Myocyte (in vitro differentiated cells): Measurements from ENCODE around the gene MTRFR. TPM values are rescaled to one million over a fixed set of nuclear protein-coding genes. Genes with fewer than 3 reads are reported as not detected.
A peak's percentile ranks its signal among the peaks of the same experiment; 100 is the strongest.

Experiments
- DNase-seq: peaks from one replicate; pipeline ENCODE4 v3.0.0-alpha.2; 2012; ENCODE audit warnings: low read depth
- total RNA-seq: library from RNA; depleted of rRNA; stranded (reverse); fragments of >200 nt; gene quantifications from 2 replicates; pipeline ENCODE4 v1.2.3, GENCODE V29; 2014

MTRFR gene
- total RNA-seq, 1 donor from 2014 or later, result 8.7 TPM

DNA sequence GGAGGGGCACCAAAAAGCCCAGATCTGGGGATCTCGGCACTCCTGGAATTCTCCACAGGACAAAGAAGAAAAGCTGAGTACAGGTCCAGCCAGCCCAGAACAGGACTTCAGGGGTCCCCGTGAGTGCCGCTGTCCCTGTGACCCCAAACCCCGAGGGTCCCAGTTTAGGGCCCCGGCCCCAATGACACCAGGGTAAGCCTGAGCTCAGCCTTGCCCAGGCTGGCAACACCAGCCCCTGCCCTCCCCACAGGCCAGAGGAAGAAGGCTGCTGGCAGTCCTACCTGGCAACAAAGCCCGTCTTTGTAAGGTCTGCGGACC, 36.6 kb downstream of the MTRFR start:
- DNase-seq, result no peak

- peak; percentile 57 for DNase-seq
Observed at GRCh38 chr12:123270214-123271000, 37.2 kb downstream of the MTRFR start.

DNA sequence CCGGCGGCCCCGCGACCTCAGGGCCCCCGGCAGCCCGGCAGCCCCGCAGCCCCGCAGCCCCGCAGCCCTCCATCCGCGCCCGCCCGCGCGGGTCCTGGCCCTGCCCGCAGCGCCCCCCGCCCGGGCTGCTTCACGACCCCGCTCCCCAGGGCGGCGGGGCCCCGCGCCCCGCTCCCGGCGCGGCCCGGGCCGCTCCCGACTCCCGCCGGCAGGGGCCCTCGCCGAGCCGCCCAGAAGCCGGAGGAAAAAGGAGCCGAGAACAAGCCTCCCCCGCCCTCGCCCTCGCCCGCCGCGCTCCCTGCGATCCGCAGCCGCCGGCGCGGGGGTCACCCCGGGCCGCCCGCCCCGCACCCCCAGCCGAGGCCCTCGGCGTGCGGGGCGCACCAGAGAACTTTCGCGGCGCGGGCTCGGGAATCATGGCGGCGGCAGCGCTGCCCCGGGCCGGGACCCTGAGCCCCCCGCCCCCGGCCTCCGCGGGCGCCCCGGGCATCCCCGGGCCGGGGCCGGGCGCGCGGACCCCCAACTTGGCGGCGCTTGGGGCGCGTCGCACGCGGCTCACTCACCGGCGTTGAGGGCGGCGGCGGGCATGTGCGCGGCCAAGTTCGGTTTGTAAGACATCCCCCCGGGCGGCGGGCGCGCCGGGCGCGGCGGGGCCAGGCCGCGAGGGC, 37.9 kb downstream of the MTRFR start:
- peak; percentile 72 for DNase-seq

DNA sequence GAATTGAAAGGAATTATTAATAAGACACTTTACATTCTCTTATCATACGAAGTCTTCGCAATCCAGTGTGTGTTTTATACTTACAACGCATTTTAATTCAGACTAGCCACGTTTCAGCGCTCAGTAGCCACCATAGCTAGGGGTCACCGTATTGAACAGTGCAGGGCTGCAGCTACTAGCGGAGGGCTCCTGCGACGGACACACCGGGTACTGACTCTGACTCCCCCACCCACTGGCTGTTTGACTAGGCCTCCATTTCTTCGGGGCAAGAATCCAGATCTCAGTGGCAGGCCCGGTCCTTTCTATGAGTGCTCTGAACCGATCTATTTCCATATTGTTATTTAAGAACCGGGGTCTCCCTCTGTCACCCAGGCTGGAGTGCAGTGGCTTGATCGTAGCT, 39.9 kb downstream of the MTRFR start:
- DNase-seq, result no peak

DNA sequence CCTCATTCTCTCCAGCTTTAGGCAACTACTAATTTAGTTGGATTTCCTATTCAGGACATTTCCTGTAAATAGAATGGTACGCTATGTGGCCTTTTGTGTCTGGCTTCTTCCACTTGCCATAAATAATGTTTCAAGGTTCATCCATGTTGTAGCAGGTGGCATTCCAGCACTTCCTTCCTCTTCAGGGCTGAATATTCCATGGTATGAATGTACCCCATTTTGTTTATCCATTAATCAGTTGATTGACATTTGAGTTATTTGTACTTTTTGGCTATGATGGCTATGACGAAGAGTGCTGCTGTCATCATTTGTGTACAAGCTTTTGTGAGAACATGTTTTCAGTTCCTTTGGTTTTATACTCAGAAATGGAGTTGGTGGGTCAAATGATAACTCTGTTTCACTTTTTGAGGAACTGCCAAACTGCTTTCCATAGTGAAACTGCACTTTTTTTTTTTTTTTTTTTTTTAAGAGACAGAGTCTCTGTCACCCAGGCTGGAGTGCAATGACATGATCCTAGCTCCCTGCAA, 44.9 kb downstream of the MTRFR start:
- no peak for DNase-seq

DNA sequence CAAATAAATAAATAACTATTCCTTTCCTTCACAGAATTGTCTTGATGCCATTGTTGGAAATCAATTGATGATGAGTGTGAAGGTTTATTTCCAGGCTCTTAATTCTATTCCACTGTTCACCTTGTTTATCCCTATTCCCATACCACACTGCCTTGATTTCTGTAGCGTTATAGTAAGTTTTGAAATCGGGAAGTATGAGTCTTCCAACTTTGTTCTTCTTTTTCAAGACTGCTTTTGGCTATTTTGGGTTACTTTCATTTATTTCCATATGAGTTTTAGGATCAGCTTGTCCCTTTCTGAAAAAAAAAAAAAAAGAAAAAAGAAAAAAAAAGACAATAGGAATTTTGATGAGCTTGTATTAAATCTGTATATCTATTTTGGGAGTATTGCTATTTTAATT, 47.7 kb downstream of the MTRFR start:
- no peak for DNase-seq

- DNase-seq, result no peak
Observed at GRCh38 chr12:123282111-123282510, 48.9 kb downstream of the MTRFR start.

- DNase-seq, result no peak
Observed at GRCh38 chr12:123283461-123283860, 50.2 kb downstream of the MTRFR start.

- DNase-seq, result no peak
Observed at GRCh38 chr12:123284669-123285068, 51.4 kb downstream of the MTRFR start.

DNA sequence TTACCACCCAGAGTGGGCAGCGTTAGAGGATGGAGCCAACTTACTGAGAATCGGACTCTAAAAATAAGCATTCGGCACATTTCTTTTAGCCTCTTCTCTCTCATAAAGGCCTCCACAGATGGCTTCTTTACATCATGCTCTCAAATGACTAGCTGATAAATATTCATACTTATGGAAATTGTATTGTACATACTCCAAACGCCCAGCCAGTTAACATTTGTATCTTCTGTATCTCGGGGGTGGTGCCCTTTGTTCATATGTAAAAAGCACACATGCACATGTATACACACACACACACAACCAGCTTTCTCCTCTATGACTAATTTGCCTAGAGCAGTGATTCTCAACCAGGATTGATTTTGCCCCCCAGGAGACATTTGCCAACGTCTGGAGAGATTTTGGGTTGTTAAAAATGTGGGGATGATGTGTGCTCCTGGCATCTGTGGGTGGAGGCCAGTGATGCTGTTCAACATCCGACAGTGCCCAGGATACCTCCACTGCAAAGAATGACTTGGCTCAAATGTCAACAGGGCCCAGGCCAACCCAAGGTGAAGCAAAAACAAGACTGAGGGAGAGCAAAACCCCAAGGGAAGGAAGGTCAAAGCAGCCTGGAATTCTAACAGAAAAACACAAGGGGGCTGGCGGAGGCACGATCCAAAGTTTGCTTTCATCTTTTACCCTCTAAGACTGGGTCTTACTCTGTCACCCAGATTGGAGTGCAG, 53.6 kb downstream of the MTRFR start:
- DNase-seq, result no peak

GRCh38 chr12:123288751-123289346, 55.6 kb downstream of the MTRFR start:
- DNase-seq, result no peak

DNA sequence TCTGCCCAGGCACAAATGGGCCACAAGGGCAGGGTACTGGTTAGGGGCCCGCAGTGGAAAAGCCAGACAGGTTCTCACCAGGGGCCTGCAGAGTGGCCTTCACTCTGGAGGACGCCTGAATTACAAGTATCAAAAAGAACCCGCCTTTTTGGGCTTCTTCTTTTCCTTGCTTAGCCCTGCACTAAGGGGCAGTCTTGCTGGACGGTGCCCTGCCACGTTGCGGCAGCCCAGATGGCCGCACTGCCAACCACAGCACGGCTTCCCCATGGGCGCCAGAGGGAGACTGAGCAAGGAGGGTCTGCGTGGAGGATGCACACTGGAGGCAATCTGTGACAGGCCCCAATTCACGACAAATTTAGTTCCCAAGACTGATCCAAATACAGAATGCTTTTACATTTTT, 56.7 kb downstream of the MTRFR start:
- DNase-seq, result no peak

GRCh38 chr12:123293178-123293760, 60.0 kb downstream of the MTRFR start:
- DNase-seq, result no peak

DNA sequence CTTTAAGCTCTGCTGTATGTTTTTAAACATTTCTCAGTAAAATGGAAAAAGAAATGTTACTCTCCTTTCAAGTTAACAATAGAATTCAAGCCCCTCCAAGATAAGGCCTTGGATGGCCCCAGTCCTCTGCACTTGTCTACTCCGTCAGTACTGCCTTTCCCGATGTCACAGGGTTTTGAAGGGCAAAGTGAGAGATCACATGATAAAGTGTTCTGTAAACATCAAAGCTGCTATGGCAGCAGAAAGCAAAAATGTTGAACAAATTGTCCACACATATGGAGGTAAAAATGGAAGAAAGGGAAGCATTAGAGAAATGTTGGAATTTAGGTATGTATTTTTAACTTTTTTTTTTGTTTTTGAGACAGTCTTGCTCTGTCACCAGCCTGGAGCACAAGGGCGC, 71.9 kb downstream of the MTRFR start:
- no peak for DNase-seq

GRCh38 chr12:123306200-123306599, 73.0 kb downstream of the MTRFR start:
- no peak for DNase-seq

Other genes starting within 250 kb of the MTRFR start
- gene PITPNM2, start 82.3 kb upstream of the MTRFR start, total RNA-seq, result 2.4 and 7.2 TPM in 2 replicates
- gene MPHOSPH9, start 295 bp upstream of the MTRFR start, total RNA-seq, result 54.4 and 55.3 TPM in 2 replicates
- gene CDK2AP1, start 38.4 kb downstream of the MTRFR start, total RNA-seq, result 466 and 496 TPM in 2 replicates
- gene SBNO1, start 131.4 kb downstream of the MTRFR start, total RNA-seq, result 30.7 and 34.0 TPM in 2 replicates
- gene KMT5A, start 150.7 kb downstream of the MTRFR start, total RNA-seq, result 37.9 and 72.1 TPM in 2 replicates
- gene RILPL2, start 203.2 kb downstream of the MTRFR start, total RNA-seq, result 1.7 and 1.8 TPM in 2 replicates
- gene SNRNP35, start 224.7 kb downstream of the MTRFR start, total RNA-seq, result 13.6 and 21.6 TPM in 2 replicates